GM19035 (cell line): Measurements from ENCODE around the gene CAD.

ENCODE experiments used
- ATAC-seq: cut with Tn5 transposase; IDR thresholded peaks from one replicate; pipeline ENCODE4 v1.9.1; 2021; ENCODE audit not compliant: unreplicated experiment

CAD gene

GRCh38 chr2:27275211-27276150 lies 58.3 kb downstream of the CAD start, which contains the start of gene DNAJC5G:
DNAJC5G (plus strand) TSS chr2:27275433; CDS start chr2:27276729, 1,296 bp downstream.
- ATAC-seq = no peak

- no peak for ATAC-seq
Measured at GRCh38 chr2:27278010-27278409, 60.8 kb downstream of the CAD start.

- no peak for ATAC-seq
Measured at GRCh38 chr2:27280826-27281225, 63.7 kb downstream of the CAD start.

- no peak for ATAC-seq
Measured at GRCh38 chr2:27281442-27281841, 64.3 kb downstream of the CAD start.

- no peak for ATAC-seq
Measured at GRCh38 chr2:27281855-27282559, 64.8 kb downstream of the CAD start, which contains the start of gene TRIM54. TRIM54 (plus strand) TSS chr2:27282429; CDS start chr2:27282732, 303 bp downstream.

- no peak for ATAC-seq
Measured at GRCh38 chr2:27282892-27283291, 65.7 kb downstream of the CAD start.

GRCh38 chr2:27284996-27285395 lies 67.8 kb downstream of the CAD start:
- ATAC-seq = no peak

GRCh38 chr2:27285481-27285880 lies 68.3 kb downstream of the CAD start:
- ATAC-seq = no peak

- no peak for ATAC-seq
Measured at GRCh38 chr2:27288610-27289009, 71.4 kb downstream of the CAD start.

- no peak for ATAC-seq
Measured at GRCh38 chr2:27290549-27290948, 73.4 kb downstream of the CAD start.

- no peak for ATAC-seq
Measured at GRCh38 chr2:27291865-27292264, 74.7 kb downstream of the CAD start.
